GM12864 (cell line): ENCODE results near the gene MED14.
"Not testable (repeated sequence)": the region's sequence is repeated elsewhere in the genome, so short reads cannot be mapped to it uniquely, and the experiment has no call there.

Experiments used
- DNase-seq: peaks from one replicate; pipeline ENCODE4 v3.0.0-alpha.2; 2011; ENCODE audit warnings: low read depth
- H3K4me3 ChIP-seq: 2 replicates; pipeline ENCODE4 v1.5.1; 2011; ENCODE audit warnings: mild to moderate bottlenecking, low read depth, low read length, control low read depth
- TF ChIP-seq, protein P1 (sequence below): IDR thresholded peaks from 2 replicates; pipeline ENCODE4 v1.5.1; 2011; ENCODE audit warnings: low read depth, mild to moderate bottlenecking, moderate library complexity, low read length, control low read depth, inconsistent platforms; ENCODE audit errors: missing control alignments

The MED14 gene

DNA sequence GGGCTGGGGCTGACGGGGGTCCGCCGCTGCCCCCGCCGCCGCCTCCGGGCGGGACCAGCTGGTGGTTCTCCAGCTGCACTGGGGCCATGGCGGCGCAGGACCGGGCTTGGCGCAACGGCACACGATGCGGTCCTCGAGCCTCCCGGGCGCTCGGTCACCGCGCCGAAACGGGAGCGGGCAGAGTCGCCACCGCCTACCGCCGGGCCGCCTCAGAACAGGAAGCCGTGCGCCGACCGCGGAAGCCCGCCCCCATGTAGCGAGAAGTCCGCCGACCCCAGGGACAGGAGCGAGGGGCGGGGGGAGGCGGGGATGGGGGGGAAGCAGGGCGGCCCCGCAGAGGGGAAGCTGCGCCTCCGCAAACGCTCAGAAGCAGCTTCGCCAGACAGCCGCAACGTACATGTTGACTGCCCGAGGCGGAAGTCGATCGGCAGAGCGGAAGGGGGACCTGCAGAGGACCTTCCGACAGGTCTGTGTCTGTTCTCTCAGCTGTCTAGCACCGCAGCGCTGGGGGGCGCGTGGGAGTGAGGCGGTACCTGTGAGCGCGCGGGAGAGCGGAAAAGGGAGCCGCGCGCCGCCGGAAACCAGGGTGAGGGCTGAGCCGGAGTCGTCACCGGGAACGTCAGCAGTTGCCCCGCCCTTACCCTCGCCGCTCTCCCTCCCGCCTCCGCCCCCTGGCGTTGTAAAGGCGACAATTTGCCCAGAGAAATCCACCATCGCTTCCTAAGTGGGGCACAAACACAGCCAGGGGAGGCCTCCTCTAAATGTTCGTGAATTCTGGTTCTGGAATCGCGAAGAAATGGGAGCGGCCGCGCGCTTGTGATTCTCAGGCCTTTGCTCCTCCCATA is at the start of gene MED14:
Gene MED14, minus strand, starts transcription at position 218 of the 845 bp plus-strand sequence. Its CDS starts 130 bp downstream, at position 88.
- H3K4me3 ChIP-seq: peak within 1 kb of the TSS; percentile 73

DNA sequence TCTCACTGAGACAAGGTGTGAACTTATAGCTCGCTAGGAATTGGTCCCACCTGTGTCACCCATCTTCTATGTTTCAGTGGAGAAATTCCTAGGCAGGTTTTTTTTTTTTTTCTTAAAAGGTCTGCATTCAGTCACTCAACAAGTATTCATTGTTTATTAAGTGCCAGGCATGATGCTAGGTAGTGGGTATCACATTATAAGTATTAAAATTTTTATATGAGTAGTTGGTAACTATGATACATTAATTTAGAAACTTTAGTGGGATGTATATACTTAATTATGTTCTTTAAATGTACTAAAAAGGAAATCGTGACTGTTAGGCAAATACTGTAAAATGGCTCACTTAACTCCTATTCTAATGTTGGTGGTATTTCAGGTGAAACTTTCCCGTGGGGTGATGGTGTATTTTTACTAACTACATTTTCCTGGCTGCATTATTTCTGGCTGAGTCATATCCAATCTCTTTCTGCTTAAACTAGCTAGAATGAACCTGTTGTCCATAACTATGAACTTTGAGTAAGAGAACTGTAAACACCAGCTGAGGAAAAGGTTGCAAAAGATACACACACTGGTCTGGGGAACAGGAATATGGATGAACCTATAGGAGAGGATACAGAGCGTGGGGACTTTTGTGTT is 49.3 kb upstream of the MED14 start:
- DNase-seq: no peak
- TF ChIP-seq, protein P1, sequence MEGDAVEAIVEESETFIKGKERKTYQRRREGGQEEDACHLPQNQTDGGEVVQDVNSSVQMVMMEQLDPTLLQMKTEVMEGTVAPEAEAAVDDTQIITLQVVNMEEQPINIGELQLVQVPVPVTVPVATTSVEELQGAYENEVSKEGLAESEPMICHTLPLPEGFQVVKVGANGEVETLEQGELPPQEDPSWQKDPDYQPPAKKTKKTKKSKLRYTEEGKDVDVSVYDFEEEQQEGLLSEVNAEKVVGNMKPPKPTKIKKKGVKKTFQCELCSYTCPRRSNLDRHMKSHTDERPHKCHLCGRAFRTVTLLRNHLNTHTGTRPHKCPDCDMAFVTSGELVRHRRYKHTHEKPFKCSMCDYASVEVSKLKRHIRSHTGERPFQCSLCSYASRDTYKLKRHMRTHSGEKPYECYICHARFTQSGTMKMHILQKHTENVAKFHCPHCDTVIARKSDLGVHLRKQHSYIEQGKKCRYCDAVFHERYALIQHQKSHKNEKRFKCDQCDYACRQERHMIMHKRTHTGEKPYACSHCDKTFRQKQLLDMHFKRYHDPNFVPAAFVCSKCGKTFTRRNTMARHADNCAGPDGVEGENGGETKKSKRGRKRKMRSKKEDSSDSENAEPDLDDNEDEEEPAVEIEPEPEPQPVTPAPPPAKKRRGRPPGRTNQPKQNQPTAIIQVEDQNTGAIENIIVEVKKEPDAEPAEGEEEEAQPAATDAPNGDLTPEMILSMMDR: no peak
- no peak overlapping the region for H3K4me3 ChIP-seq

More for the DNA sequence above, at the start of gene MED14:
- peak; percentile 69 for DNase-seq
- TF ChIP-seq, protein P1: peak; percentile 42

DNA sequence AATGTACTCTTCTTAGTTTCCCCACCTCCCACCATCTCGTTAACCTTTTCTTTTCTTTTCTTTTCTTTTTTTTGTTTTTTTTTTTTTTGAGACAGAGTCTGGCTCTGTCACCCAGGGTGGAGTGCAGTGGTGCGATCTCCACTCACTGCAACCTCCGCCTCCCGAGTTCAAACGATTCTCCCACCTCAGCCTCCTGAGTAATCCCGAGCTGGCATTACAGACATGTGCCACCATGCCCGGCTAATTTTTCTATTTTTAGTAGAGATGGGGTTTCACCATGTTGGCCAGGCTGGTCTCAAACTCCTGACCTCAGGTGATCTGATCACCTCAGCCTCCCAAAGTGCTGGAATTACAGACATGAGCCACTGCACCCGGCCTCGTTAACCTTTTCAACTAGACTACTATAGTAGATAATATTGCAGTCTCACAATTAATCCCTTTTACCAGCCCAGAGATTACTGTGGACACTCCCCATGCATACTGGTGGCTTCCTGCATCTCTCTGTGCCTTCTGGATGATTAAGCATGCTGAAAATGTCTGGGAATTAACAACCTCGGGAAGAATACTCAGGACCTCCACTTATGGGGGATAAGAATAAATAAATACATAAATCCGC is 47.4 kb upstream of the MED14 start:
- not testable (repeated sequence) for DNase-seq, H3K4me3 ChIP-seq

DNA sequence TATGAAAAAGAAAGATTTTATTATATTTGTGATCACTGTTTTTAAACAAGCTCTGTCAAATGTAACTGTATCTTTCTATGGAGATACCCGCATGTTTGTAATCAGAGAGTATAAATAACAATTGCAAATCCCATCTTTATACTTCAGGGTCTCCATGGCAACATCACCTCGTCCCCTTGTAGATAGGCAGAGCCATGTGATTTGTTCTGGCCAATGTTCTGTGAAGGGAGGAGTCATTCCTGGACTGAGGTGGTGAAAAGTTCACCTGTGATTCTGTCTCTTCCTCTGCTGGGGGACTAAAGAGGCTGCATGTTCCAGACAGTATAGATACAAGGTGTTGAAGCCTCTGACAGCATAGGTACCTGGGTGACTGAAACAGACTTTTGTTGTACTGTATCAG is 45.6 kb upstream of the MED14 start:
- TF ChIP-seq, protein P1: no peak
- no peak overlapping the region for H3K4me3 ChIP-seq
- no peak for DNase-seq

DNA sequence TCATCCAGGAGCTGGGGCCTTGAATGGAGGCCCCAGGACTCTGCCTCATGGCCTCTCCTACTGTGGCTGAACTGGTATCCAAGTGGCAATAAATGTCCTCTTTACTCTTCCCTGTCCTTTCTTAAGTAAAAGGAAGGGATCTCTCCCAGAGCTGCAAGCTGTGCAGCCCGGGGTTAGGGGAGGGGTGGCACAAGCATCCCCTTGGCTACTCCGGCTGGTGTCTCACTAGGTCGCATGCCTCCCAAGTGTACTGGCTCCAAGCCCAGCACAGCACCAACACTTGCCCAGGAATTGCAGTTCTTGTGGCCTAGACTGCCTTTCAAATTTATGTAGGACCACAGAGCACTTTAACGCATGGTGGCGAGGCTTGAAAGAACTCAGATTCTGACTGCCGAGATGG is 44.7 kb upstream of the MED14 start:
- no peak overlapping the region for H3K4me3 ChIP-seq
- TF ChIP-seq, protein P1: no peak
- DNase-seq: no peak

DNA sequence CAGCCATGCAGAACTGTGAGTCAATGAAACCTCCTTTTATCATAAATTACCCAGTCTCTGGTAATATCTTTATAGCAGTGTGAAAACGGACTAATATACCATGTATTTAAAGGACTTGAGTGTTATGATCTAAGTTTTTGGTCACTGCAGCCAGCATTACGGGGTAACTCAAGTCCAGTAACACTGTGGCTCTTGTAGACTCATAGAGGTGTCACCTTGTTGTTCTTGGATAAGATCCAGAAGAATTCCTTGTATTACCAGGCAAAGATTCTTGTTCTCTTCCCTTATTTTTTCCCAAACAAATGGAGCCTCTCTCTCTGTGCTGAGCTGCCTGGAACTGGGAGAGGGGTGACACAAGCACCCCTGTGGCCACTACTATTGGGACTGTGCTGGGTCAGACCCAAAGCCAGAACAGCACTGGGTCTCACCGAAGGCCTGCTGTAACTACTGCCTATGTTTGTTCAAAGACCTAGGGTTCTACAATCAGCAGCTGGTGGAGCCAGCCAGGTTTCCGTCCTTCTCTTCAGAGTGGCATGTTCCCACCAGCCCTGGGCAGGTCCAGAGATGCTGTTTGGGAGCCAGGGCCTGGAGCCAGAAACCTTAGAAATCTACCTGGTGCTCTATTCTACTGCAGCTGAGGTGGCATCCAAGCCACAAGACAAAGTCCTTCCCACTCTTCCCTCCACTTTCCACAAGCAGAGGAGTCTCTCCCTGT is 43.7 kb upstream of the MED14 start:
- no peak for DNase-seq
- H3K4me3 ChIP-seq: no peak overlapping the region
- TF ChIP-seq, protein P1: no peak

DNA sequence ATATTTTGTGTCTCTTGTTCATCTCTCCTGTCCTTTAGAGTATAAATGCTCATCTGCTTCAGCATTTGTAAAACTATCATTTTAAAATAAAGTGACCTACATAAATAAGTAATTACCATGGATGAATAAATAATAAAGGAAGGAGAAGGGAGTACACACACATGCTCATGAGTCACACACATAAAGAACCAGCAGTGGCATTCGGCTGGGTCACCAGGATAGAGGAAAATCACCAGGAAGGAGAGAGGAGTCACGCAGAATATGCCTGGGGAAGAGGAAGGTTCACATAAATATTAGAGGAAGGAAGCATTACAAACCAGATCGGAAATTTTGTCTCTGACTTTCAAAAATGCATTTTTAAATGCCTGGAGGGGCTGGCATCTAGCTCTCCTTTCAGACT is 38.5 kb upstream of the MED14 start:
- no peak for DNase-seq
- H3K4me3 ChIP-seq: no peak overlapping the region

More for the DNA sequence above, 38.5 kb upstream of the MED14 start:
- TF ChIP-seq, protein P1: no peak
